ENCODE measurements around the gene DET1.
A peak's percentile ranks its signal among the peaks of the same experiment; 100 is the strongest.
"Not testable (repeated sequence)": the region's sequence is repeated elsewhere in the genome, so short reads cannot be mapped to it uniquely, and the experiment has no call there.

DET1 gene

GRCh38 chr15:88563638-88564037 lies 17.2 kb upstream of the DET1 start:
- no peak overlapping the region for H3K9ac ChIP-seq (ENCODE audit: low read depth, low read length, poor library complexity, severe bottlenecking)
- no peak overlapping the region for H3K4me2 ChIP-seq (ENCODE audit: low read depth, low read length, poor library complexity, severe bottlenecking)
- H3K4me1 ChIP-seq (ENCODE audit: insufficient read depth, low read length, poor library complexity, severe bottlenecking): no peaks in the 10 kb centered on the region
- no peaks in the 10 kb centered on the region for H3K9me2 ChIP-seq (replicated peaks; ENCODE audit: low read depth, low read length)
- H3K36me3 ChIP-seq (ENCODE audit: insufficient read depth, low read length): no peaks in the 10 kb centered on the region
- H2AFZ ChIP-seq (ENCODE audit: low read length): no peak overlapping the region
- H3K27me3 ChIP-seq (ENCODE audit: insufficient read depth, low read length, poor library complexity, severe bottlenecking): peaks cover 10% of the 10 kb centered on the region
- H4K20me1 ChIP-seq (ENCODE audit: insufficient read depth, low read length, poor library complexity, severe bottlenecking): no peaks in the 10 kb centered on the region
- TF ChIP-seq, protein P1, sequence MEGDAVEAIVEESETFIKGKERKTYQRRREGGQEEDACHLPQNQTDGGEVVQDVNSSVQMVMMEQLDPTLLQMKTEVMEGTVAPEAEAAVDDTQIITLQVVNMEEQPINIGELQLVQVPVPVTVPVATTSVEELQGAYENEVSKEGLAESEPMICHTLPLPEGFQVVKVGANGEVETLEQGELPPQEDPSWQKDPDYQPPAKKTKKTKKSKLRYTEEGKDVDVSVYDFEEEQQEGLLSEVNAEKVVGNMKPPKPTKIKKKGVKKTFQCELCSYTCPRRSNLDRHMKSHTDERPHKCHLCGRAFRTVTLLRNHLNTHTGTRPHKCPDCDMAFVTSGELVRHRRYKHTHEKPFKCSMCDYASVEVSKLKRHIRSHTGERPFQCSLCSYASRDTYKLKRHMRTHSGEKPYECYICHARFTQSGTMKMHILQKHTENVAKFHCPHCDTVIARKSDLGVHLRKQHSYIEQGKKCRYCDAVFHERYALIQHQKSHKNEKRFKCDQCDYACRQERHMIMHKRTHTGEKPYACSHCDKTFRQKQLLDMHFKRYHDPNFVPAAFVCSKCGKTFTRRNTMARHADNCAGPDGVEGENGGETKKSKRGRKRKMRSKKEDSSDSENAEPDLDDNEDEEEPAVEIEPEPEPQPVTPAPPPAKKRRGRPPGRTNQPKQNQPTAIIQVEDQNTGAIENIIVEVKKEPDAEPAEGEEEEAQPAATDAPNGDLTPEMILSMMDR (conservative IDR thresholded peaks at IDR 0.05; ENCODE audit: low read length): no peak
- TF ChIP-seq EZH2phosphoT487 (IDR thresholded peaks at IDR 0.05; ENCODE audit: borderline replicate concordance): no peak
- H3F3A ChIP-seq (ENCODE audit: low read depth): no peaks in the 10 kb centered on the region
- H3K9me3 ChIP-seq (ENCODE audit: insufficient read depth, low read depth, low read length): no peaks in the 10 kb centered on the region
- H3K79me2 ChIP-seq (ENCODE audit: insufficient read depth, low read length): no peaks in the 10 kb centered on the region
- no peak overlapping the region for H3K4me3 ChIP-seq (ENCODE audit: low read length, poor library complexity, severe bottlenecking)

DNA sequence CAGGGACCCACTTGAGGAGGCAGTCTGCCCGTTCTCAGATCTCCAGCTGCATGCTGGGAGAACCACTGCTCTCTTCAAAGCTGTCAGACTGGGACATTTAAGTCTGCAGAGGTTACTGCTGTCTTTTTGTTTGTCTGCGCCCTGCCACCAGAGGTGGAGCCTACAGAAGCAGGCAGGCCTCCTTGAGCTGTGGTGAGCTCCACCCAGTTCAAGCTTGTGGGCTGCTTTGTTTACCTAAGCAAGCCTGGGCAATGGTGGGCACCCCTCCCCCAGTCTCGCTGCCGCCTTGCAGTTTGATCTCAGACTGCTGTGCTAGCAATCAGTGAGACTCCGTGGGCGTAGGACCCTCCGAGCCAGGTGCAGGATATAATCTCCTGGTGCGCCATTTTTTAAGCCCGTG lies 13.1 kb upstream of the DET1 start:
- not testable (repeated sequence) for H4K20me1 ChIP-seq (ENCODE audit: insufficient read depth, low read length, poor library complexity, severe bottlenecking); H3K36me3 ChIP-seq (ENCODE audit: insufficient read depth, low read length); H3K9ac ChIP-seq (ENCODE audit: low read depth, low read length, poor library complexity, severe bottlenecking); H3K9me2 ChIP-seq (replicated peaks; ENCODE audit: low read depth, low read length); H3K4me3 ChIP-seq (ENCODE audit: low read length, poor library complexity, severe bottlenecking); H3K4me1 ChIP-seq (ENCODE audit: insufficient read depth, low read length, poor library complexity, severe bottlenecking); H3K9me3 ChIP-seq (ENCODE audit: insufficient read depth, low read depth, low read length); H2AFZ ChIP-seq (ENCODE audit: low read length); H3K79me2 ChIP-seq (ENCODE audit: insufficient read depth, low read length); H3F3A ChIP-seq (ENCODE audit: low read depth); H3K27me3 ChIP-seq (ENCODE audit: insufficient read depth, low read length, poor library complexity, severe bottlenecking); H3K4me2 ChIP-seq (ENCODE audit: low read depth, low read length, poor library complexity, severe bottlenecking)

DNA sequence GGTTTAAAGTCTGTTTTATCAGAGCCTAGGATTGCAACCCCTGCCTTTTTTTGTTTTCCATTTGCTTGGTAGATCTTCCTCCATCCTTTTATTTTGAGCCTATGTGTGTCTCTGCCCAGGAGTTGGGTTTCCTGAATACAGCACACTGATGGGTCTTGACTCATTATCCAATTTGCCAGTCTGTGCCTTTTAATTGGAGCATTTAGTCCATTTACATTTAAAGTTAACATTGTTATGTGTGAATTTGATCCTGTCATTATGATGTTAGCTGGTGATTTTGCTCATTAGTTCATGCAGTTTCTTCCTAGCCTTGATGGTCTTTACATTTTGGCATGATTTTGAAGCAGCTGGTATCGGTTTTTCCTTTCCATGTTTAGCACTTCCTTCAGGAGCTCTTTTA lies 11.5 kb upstream of the DET1 start:
- not testable (repeated sequence) for H3K27me3 ChIP-seq (ENCODE audit: insufficient read depth, low read length, poor library complexity, severe bottlenecking); H3K9ac ChIP-seq (ENCODE audit: low read depth, low read length, poor library complexity, severe bottlenecking); H3K4me1 ChIP-seq (ENCODE audit: insufficient read depth, low read length, poor library complexity, severe bottlenecking); H3F3A ChIP-seq (ENCODE audit: low read depth); H2AFZ ChIP-seq (ENCODE audit: low read length); H3K9me2 ChIP-seq (replicated peaks; ENCODE audit: low read depth, low read length); H3K4me2 ChIP-seq (ENCODE audit: low read depth, low read length, poor library complexity, severe bottlenecking); H3K9me3 ChIP-seq (ENCODE audit: insufficient read depth, low read depth, low read length); H3K36me3 ChIP-seq (ENCODE audit: insufficient read depth, low read length); H3K79me2 ChIP-seq (ENCODE audit: insufficient read depth, low read length); H4K20me1 ChIP-seq (ENCODE audit: insufficient read depth, low read length, poor library complexity, severe bottlenecking); H3K4me3 ChIP-seq (ENCODE audit: low read length, poor library complexity, severe bottlenecking)

DNA sequence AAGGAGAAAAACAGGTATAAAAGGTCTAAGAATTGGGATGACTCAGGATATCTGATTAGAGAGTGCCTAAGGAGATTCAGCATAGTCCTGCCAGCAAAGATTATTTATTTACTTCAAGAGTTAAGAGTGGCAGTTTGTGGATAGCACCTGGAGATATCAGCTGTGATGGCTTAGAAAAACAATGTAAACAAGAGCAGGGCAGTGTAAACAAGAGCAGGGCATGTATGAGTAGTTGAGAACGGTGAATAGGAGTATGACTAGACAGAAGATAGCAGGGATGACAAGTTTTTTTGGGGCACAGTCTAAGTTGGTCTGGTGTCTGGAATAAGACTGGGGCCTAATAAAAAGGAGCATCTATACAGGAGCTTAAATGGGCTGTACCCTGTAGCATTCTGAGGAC lies 1.5 kb upstream of the DET1 start:
- not testable (repeated sequence) for H3K4me3 ChIP-seq (ENCODE audit: low read length, poor library complexity, severe bottlenecking); H2AFZ ChIP-seq (ENCODE audit: low read length); H3K9me3 ChIP-seq (ENCODE audit: insufficient read depth, low read depth, low read length); H3K4me1 ChIP-seq (ENCODE audit: insufficient read depth, low read length, poor library complexity, severe bottlenecking); H3K79me2 ChIP-seq (ENCODE audit: insufficient read depth, low read length); H4K20me1 ChIP-seq (ENCODE audit: insufficient read depth, low read length, poor library complexity, severe bottlenecking); H3K4me2 ChIP-seq (ENCODE audit: low read depth, low read length, poor library complexity, severe bottlenecking); H3K9ac ChIP-seq (ENCODE audit: low read depth, low read length, poor library complexity, severe bottlenecking); H3K36me3 ChIP-seq (ENCODE audit: insufficient read depth, low read length); H3F3A ChIP-seq (ENCODE audit: low read depth); H3K9me2 ChIP-seq (replicated peaks; ENCODE audit: low read depth, low read length)
- H3K27me3 ChIP-seq (ENCODE audit: insufficient read depth, low read length, poor library complexity, severe bottlenecking): peaks cover 33% of the 10 kb centered on the region

DNA sequence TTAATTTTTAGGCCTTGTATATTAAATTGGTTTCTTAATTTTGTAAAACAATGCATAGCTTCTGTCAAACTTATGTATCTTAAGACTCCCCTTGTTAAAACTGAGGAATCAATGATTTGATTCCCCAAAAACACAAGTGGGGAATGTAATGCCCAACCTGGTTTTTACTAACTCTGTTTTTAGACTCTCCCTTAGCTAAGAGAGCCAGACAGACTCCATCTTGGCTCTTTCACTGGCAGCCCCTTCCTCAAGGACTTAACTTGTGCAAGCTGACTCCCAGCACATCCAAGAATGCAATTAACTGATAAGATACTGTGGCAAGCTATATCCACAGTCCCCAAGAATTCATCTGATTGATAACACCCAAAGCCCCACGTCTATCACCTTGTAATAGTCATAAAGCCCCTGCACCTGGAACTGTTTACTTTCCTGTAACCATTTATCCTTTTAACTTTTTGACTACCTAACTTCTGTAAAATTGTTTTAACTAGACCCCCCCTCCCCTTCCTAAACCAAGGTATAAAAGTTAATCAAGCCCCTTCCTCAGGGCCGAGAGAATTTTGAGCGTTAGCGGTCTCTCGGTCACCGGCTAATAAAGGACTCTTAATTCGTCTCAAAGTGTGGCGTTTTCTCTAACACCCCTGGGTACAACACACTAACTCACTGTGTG lies 768 bp downstream of the DET1 start:
- H3K4me2 ChIP-seq (ENCODE audit: low read depth, low read length, poor library complexity, severe bottlenecking): peak overlapping the region; percentile 83
- not testable (repeated sequence) for H4K20me1 ChIP-seq (ENCODE audit: insufficient read depth, low read length, poor library complexity, severe bottlenecking); H3K4me1 ChIP-seq (ENCODE audit: insufficient read depth, low read length, poor library complexity, severe bottlenecking); H3K9me2 ChIP-seq (replicated peaks; ENCODE audit: low read depth, low read length); H3K36me3 ChIP-seq (ENCODE audit: insufficient read depth, low read length); H3F3A ChIP-seq (ENCODE audit: low read depth); H3K79me2 ChIP-seq (ENCODE audit: insufficient read depth, low read length); H3K9me3 ChIP-seq (ENCODE audit: insufficient read depth, low read depth, low read length)
- peak overlapping the region; percentile 57 for H3K9ac ChIP-seq (ENCODE audit: low read depth, low read length, poor library complexity, severe bottlenecking)
- H3K4me3 ChIP-seq (ENCODE audit: low read length, poor library complexity, severe bottlenecking): peak overlapping the region; percentile 84
- H3K27me3 ChIP-seq (ENCODE audit: insufficient read depth, low read length, poor library complexity, severe bottlenecking): peaks cover 51% of the 10 kb centered on the region
- peak overlapping the region; percentile 88 for H2AFZ ChIP-seq (ENCODE audit: low read length)
